ENCODE measurements around the gene PELI2.

GRCh38 chr14:56159066-56159465, 40.9 kb downstream of the PELI2 start:
- TF ChIP-seq CTCF (conservative IDR thresholded peaks at IDR 0.05 in 1 of 2, IDR thresholded peaks at IDR 0.05 in 1 of 2; ENCODE audit: low read depth in 1 of 2, low read length in 2 of 2) (no peak), EZH2 (IDR thresholded peaks at IDR 0.05; ENCODE audit: low read length, missing control alignments) (no peak)
